Upper lobe of right lung (tissue), 1 donor: ENCODE measurements around the gene DUT. TPM values are rescaled to one million over a fixed set of nuclear protein-coding genes. Genes with fewer than 3 reads are reported as not detected.
"Not testable (repeated sequence)": the region's sequence is repeated elsewhere in the genome, so short reads cannot be mapped to it uniquely, and the experiment has no call there.

ENCODE experiments used
- ATAC-seq: fragments of 200-7000 bp; cut with Tn5 transposase; one replicate; pipeline ENCODE4 v1.9.1; 2020; ENCODE audit warnings: mild to moderate bottlenecking, moderate library complexity
- DNase-seq: peaks from one replicate; pipeline ENCODE4 v3.0.0-alpha.2; 2020
- H3K27ac ChIP-seq: fragments of 200-600 bp; one replicate; pipeline ENCODE4 v1.8.0; 2022
- H3K27me3 ChIP-seq: fragments of 200-600 bp; one replicate; pipeline ENCODE4 v1.8.0; 2022; ENCODE audit warnings: mild to moderate bottlenecking
- H3K36me3 ChIP-seq: fragments of 200-600 bp; one replicate; pipeline ENCODE4 v1.8.0; 2022
- H3K4me1 ChIP-seq: fragments of 200-600 bp; one replicate; pipeline ENCODE4 v1.8.0; 2022
- H3K4me3 ChIP-seq: fragments of 200-600 bp; one replicate; pipeline ENCODE4 v1.8.0; 2022; ENCODE audit warnings: mild to moderate bottlenecking
- H3K9me3 ChIP-seq: fragments of 200-600 bp; one replicate; pipeline ENCODE4 v1.8.0; 2022
- intact Hi-C: fragments of 100-400 bp; cut with DNase I; formaldehyde crosslinking; loops from one replicate; pipeline ENCODE4 v1.11.0; 2022
- total RNA-seq: library from RNA; stranded (reverse); fragmentation: NEBNext Ultra II Directional; extraction: Animal tissue kit (Norgen Biotek cat#: 25700); gene quantifications from one replicate; pipeline ENCODE4 v1.2.1, GENCODE V29; 2021
- TF ChIP-seq, protein P1 (sequence below): fragments of 200-600 bp; IDR thresholded peaks from one replicate; pipeline ENCODE4 v1.8.0; 2022; ENCODE audit warnings: antibody characterized with exemption
- donor health status: DM: no; HTN: yes; CAD: no; lungs with severe emphysema.

Gene DUT
- total RNA-seq, 1 donor from 2014 or later: 90.0 TPM

DNA sequence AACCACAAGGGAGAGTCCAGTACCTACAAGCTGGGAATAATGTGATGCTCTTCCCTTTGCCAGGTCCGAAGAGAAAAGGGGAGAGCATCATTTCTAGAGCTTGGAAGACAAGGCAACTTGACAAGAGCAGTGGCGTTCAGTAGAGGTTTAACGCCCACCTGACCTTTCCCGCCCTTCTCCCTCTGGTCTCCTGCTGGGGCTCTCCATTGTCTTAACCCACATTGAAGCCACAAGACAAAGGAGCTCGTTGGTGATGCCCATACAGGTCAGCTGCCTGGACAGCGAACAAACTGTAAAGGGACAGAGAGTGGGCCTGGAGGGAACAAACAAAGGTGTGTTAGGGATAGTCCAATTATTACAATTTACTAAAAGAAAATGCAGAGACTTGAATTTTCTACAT lies 13.1 kb upstream of the DUT start:
- no peaks in the 10 kb centered on the region for H3K27me3 ChIP-seq
- TF ChIP-seq, protein P1, sequence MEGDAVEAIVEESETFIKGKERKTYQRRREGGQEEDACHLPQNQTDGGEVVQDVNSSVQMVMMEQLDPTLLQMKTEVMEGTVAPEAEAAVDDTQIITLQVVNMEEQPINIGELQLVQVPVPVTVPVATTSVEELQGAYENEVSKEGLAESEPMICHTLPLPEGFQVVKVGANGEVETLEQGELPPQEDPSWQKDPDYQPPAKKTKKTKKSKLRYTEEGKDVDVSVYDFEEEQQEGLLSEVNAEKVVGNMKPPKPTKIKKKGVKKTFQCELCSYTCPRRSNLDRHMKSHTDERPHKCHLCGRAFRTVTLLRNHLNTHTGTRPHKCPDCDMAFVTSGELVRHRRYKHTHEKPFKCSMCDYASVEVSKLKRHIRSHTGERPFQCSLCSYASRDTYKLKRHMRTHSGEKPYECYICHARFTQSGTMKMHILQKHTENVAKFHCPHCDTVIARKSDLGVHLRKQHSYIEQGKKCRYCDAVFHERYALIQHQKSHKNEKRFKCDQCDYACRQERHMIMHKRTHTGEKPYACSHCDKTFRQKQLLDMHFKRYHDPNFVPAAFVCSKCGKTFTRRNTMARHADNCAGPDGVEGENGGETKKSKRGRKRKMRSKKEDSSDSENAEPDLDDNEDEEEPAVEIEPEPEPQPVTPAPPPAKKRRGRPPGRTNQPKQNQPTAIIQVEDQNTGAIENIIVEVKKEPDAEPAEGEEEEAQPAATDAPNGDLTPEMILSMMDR: no peak
- H3K9me3 ChIP-seq: no peaks in the 10 kb centered on the region
- no peak overlapping the region for H3K27ac ChIP-seq
- no peak overlapping the region for H3K4me3 ChIP-seq
- no peaks in the 10 kb centered on the region for H3K4me1 ChIP-seq
- no peak for ATAC-seq
- DNase-seq: no peak
- H3K36me3 ChIP-seq: no peaks in the 10 kb centered on the region
- intact Hi-C loops: no loop called here

DNA sequence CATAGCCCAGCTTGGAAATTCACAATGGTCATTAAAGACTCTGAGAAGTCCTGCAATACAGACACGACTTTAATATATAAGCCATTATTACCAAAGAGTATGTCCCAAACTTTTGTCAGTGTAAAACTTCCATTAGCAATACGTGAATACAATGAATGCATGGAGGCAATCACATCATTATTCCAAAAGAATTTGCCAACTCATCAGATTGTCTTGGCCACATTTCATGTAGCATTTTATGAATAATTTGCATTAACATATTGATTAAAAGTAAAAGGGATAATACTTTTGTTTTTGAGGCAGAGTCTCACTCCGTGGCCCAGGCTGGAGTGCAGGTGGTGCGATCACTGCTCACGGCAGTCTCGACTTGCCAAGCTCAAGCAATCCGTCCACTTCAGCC lies 7.9 kb upstream of the DUT start:
- DNase-seq: no peak
- Histone ChIP-seq H3K27ac (no peak overlapping the region), H3K4me3 (no peak overlapping the region), H3K4me1 (no peaks in the 10 kb centered on the region), H3K9me3 (no peaks in the 10 kb centered on the region), H3K36me3 (no peaks in the 10 kb centered on the region), H3K27me3 (no peaks in the 10 kb centered on the region)
- no peak for ATAC-seq
- TF ChIP-seq, protein P1: no peak
- intact Hi-C loops: no loop called here

DNA sequence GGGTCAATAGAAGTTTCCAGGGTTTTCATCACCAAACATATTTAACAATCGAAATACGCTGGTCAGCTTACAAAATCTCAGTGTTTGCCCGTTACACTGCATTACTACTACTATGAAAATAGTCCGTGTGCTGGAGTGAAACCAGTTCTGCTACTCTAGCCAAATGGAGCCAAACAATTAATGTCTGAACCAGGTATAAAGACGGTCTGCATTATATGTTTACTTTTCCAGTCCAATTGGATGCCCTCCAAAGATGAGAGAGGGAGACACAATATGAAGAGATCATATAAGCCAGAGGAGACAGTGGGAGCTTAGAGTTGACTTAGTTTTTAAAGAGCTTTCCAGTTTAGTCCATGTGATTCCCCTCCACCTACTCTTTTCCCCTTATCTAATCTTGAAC lies 6.3 kb upstream of the DUT start:
- DNase-seq (no peak), ATAC-seq (no peak)
- TF ChIP-seq, protein P1: no peak
- no peaks in the 10 kb centered on the region for H3K27me3 ChIP-seq
- no peaks in the 10 kb centered on the region for H3K4me1 ChIP-seq
- H3K27ac ChIP-seq: no peak overlapping the region
- intact Hi-C loops: no loop called here
- no peaks in the 10 kb centered on the region for H3K9me3 ChIP-seq
- no peaks in the 10 kb centered on the region for H3K36me3 ChIP-seq
- H3K4me3 ChIP-seq: no peak overlapping the region

GRCh38 chr15:48325400-48325799 lies 5.8 kb upstream of the DUT start:
- TF ChIP-seq, protein P1: no peak
- no peaks in the 10 kb centered on the region for H3K27me3 ChIP-seq
- H3K9me3 ChIP-seq: no peaks in the 10 kb centered on the region
- H3K27ac ChIP-seq: no peak overlapping the region
- DNase-seq (no peak), ATAC-seq (no peak)
- H3K4me1 ChIP-seq: no peaks in the 10 kb centered on the region
- no peaks in the 10 kb centered on the region for H3K36me3 ChIP-seq
- intact Hi-C loops: no loop called here
- H3K4me3 ChIP-seq: no peak overlapping the region

- H3K4me3 ChIP-seq, H3K4me1 ChIP-seq, H3K27ac ChIP-seq, H3K27me3 ChIP-seq, H3K36me3 ChIP-seq, ATAC-seq, intact Hi-C loops, H3K9me3 ChIP-seq, DNase-seq: not testable (repeated sequence)
Observed at GRCh38 chr15:48326180-48326579, 5.0 kb upstream of the DUT start.

GRCh38 chr15:48330105-48330785 lies 984 bp upstream of the DUT start:
- TF ChIP-seq, protein P1: no peak
- intact Hi-C loops: no loop called here
- peak overlapping the region; percentile 86 for H3K4me3 ChIP-seq
- no peak for DNase-seq
- H3K36me3 ChIP-seq: peaks cover 10% of the 10 kb centered on the region
- peaks cover 8% of the 10 kb centered on the region for H3K4me1 ChIP-seq
- peak overlapping the region; percentile 97 for H3K27ac ChIP-seq
- H3K27me3 ChIP-seq: no peaks in the 10 kb centered on the region
- H3K9me3 ChIP-seq: no peaks in the 10 kb centered on the region
- no peak for ATAC-seq
